ENCODE measurements around the gene IBSP. TPM values are rescaled to one million over a fixed set of nuclear protein-coding genes. Genes with fewer than 3 reads are reported as not detected.

The IBSP gene
- total RNA-seq (2011; cell fraction: chromatin; rRNA removed; ENCODE audit: low replicate concordance) = not detected in 2 replicates
- total RNA-seq (2011; cell fraction: nucleolus; rRNA removed) = not detected in 2 replicates
- not detected in 2 replicates for total RNA-seq (2011; cell fraction: nucleoplasm; rRNA removed)
- total RNA-seq (2014; rRNA removed) (not detected in 2 replicates), total RNA-seq (2014; rRNA removed; fragmentation: Illumina TruSeq; extraction: Trizol) (not detected in 2 replicates), total RNA-seq (2015; rRNA removed; fragmentation: Illumina TruSeq; extraction: Trizol) (not detected in 2 replicates), total RNA-seq (2021) (not detected in 2 replicates), polyA plus RNA-seq (2011; rRNA removed) (not detected in 2 replicates), polyA plus RNA-seq (2014; fragmentation: Illumina TruSeq; extraction: Trizol) (not detected in 2 replicates), polyA plus RNA-seq (2014; fragmentation: Nextera tagmentation; extraction: Ambion mirVana) (not detected), polyA plus RNA-seq (2014; rRNA removed) (not detected in 2 replicates), polyA minus RNA-seq (2011; rRNA and poly(A)+ RNA removed) (not detected in 2 replicates), Bru-seq, nascent RNA (not detected), BruChase-seq, experiment 1, labeled RNA remaining after a 2-hour chase (not detected), BruChase-seq, experiment 2, labeled RNA remaining after a 6-hour chase (not detected)
- not detected in 2 replicates for polyA plus RNA-seq (2011; cell fraction: cytosol; rRNA removed)
- not detected in 2 replicates for polyA plus RNA-seq (2011; cell fraction: nucleus; rRNA removed)
- polyA plus RNA-seq (2012) = not detected in 2 replicates
- not detected in 2 replicates for polyA minus RNA-seq (2011; cell fraction: cytosol; rRNA and poly(A)+ RNA removed)
- not detected in 2 replicates for polyA minus RNA-seq (2011; cell fraction: nucleus; rRNA and poly(A)+ RNA removed)
- long read RNA-seq, experiment 1 = 0 reads
- long read RNA-seq, experiment 2 = 0 reads
- long read RNA-seq, experiment 3 = 0 reads

DNA sequence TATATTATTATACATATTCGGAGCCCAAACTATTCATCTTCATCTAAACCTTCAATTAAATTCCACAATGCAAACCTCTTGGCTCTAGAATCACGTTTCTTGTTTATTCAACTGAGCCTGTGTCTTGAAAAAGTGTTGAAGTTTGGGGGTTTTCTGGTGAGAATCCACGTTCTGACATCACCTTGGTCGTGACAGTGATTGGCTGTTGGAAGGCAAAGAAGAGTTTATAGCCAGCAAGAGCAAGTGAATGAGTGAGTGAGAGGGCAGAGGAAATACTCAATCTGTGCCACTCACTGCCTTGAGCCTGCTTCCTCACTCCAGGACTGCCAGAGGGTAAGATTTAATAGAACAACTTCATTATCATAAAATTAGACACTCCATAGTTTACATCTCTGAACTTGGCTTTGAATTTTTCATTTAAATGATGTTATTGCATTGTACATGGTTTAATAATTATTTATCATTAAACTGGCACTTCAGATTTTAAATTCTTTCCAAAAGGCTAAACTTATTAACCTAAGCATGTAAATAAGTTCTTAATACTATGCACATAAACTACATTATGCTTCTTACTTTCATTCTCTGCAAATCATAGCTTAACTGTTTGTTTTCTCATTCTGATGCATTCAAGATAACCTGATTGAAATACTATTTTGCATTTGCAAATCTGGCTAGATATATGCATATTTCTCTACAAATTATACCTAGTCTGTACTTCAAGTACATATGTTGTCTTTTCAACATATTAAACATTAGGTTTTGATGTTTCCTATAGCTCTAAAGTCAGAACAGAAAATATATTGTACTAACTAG, at the start of gene IBSP:
Gene IBSP, plus strand, starts transcription at position 254 of the 813 bp plus-strand sequence. CDS start 2,808 bp downstream, outside the sequence.
- Histone ChIP-seq H3K27ac (ENCODE audit: extremely low read depth, low read depth, low read length) (no peak within 1 kb of the TSS), H3K27me3 (ENCODE audit: control insufficient read depth in 2 of 2, insufficient read depth in 2 of 2, low read length in 2 of 2) (no peaks in the 10 kb centered on the region), H3K4me3 (no peak within 1 kb of the TSS), H3K4me2 (ENCODE audit: insufficient read depth, low read length) (no peak within 1 kb of the TSS), H3K4me1 (replicated peaks in 1 of 2; ENCODE audit: control insufficient read depth in 2 of 2, insufficient read depth in 2 of 2, low read length in 2 of 2) (no peaks in the 10 kb centered on the region), H2AFZ (ENCODE audit: low read depth, low read length) (no peak within 1 kb of the TSS), H4K20me1 (replicated peaks; ENCODE audit: control insufficient read depth, insufficient read depth, low read length) (no peaks in the 10 kb centered on the region), H3K9me3 (replicated peaks; ENCODE audit: control insufficient read depth, insufficient read depth, low read depth, low read length) (no peaks in the 10 kb centered on the region), H3K9me1 (ENCODE audit: control insufficient read depth, insufficient read depth, low read length) (no peaks in the 10 kb centered on the region), H3K9ac (ENCODE audit: insufficient read depth in 1 of 2, low read depth in 2 of 2, low read length in 2 of 2) (no peak within 1 kb of the TSS), H3K79me2 (ENCODE audit: control insufficient read depth, insufficient read depth, low read length) (no peaks in the 10 kb centered on the region), H3K36me3 (ENCODE audit: control insufficient read depth, insufficient read depth, low read length) (no peaks in the 10 kb centered on the region)
- no peak for FAIRE-seq
- intact Hi-C loops (cut with micrococcal nuclease) = no loop called here
- DNase-seq (ENCODE audit: extremely low read depth in 1 of 4, low spot score in 3 of 4) = no peak
- no peak for ATAC-seq
- in situ Hi-C loops (cut with MboI) = no loop called here
- BruUV-seq (replicated peaks) = no TSS peak
- TF ChIP-seq ZNF174 (CRISPR knock-in tag; IDR thresholded peaks at IDR 0.05) = no peak
- no peak for TF ChIP-seq MNT (conservative IDR thresholded peaks at IDR 0.05)
- TF ChIP-seq ZNF518B (CRISPR knock-in tag; IDR thresholded peaks at IDR 0.05) = no peak
- TF ChIP-seq SMARCC2 (IDR thresholded peaks at IDR 0.05; ENCODE audit: low read depth) = no peak
- no peak for TF ChIP-seq MXI1 (IDR thresholded peaks at IDR 0.05; ENCODE audit: low read depth, low read length)
- ChIA-PET CTCF (ENCODE audit: low intra/inter-chr PET ratio) (no interaction called here), POLR2A (no interaction called here)
- 1% methylated on average over 4 of the region's 4 CpGs for WGBS (ENCODE audit: insufficient coverage, low coverage, missing lambda C conversion rate)
